Limb (tissue), 2 donors: ENCODE measurements around the gene ZNF700.
"Not testable (repeated sequence)": the region's sequence is repeated elsewhere in the genome, so short reads cannot be mapped to it uniquely, and the experiment has no call there.

Source experiments
- DNase-seq, 2 donors: peaks; one replicate each; pipeline ENCODE4 v3.0.0-alpha.2; 2016; ENCODE audit errors: extremely low spot score in 2 of 2

ZNF700 gene

GRCh38 chr19:11987405-11988281 lies 62.7 kb downstream of the ZNF700 start:
- peak; percentile 93 to 95 for DNase-seq

GRCh38 chr19:11989112-11989456 lies 64.2 kb downstream of the ZNF700 start:
- no peak for DNase-seq

GRCh38 chr19:11991921-11992320 lies 67.0 kb downstream of the ZNF700 start:
- not testable (repeated sequence) for DNase-seq

- no peak for DNase-seq
These were observed 70.3 kb downstream of the ZNF700 start for GRCh38 chr19:11995174-11995573.
